T-cell (primary cell): ENCODE data around the gene FRMD3. TPM values are rescaled to one million over a fixed set of nuclear protein-coding genes. Genes with fewer than 3 reads are reported as not detected.

Source experiments
- ATAC-seq, 4 experiments: fragments of 200-7000 bp in 3 of 4; fragments of 150-1000 bp in 1 of 4; cut with Tn5 transposase; replicated peaks in 1 of 4; 1 replicate in 3 of 4; 2 replicates in 1 of 4; pipeline ENCODE4 v1.10.0; 2021; ENCODE audit warnings: moderate library complexity in 3 of 4, mild to moderate bottlenecking in 2 of 4, moderate number of reproducible peaks in 1 of 4
- CTCF ChIA-PET, 2 donors: fragments of 300-600 bp; sonication (Branson Sonifier 250); formaldehyde crosslinking; loops; one replicate each; lab custom pipeline; 2022; ENCODE audit warnings: antibody characterized with exemption in 2 of 2; lab: Charles Lee
- POLR2A ChIA-PET, 2 donors: fragments of 300-600 bp; sonication (Branson Sonifier 250); formaldehyde crosslinking; loops; one replicate each; lab custom pipeline; 2022; ENCODE audit warnings: antibody characterized with exemption in 2 of 2; lab: Charles Lee
- DNase-seq, 35 experiments: peaks; one replicate each; pipeline versions ENCODE4 v3.0.0 to v3.0.0-alpha.2; 2013 to 2023
- H3K27ac ChIP-seq: one replicate; pipeline ENCODE4 v1.5.1; 2013; ENCODE audit warnings: low read length
- H3K27me3 ChIP-seq, 2 experiments: replicated peaks in 1 of 2; 1 replicate in 1 of 2; 2 replicates in 1 of 2; pipeline versions ENCODE4 v1.6.1 to v1.7.0; 2013; ENCODE audit warnings: low read length in 1 of 2, mixed read lengths in 1 of 2; ENCODE audit not compliant: control insufficient read depth in 2 of 2, insufficient read depth in 2 of 2; ENCODE audit errors: extremely low read depth in 1 of 2
- H3K36me3 ChIP-seq, 2 donors: 1 replicate in 1 of 2; 2 replicates in 1 of 2; pipeline versions ENCODE4 v1.6.1 to v1.7.0; 2013; ENCODE audit warnings: low read length in 1 of 2; ENCODE audit not compliant: control insufficient read depth in 2 of 2, insufficient read depth in 1 of 2; ENCODE audit errors: extremely low read depth in 1 of 2
- H3K4me1 ChIP-seq, 2 experiments: 1 replicate in 1 of 2; 2 replicates in 1 of 2; pipeline versions ENCODE4 v1.6.1 to v1.7.0; 2013; ENCODE audit warnings: low read length in 2 of 2, mixed read lengths in 1 of 2; ENCODE audit not compliant: insufficient read depth in 2 of 2, control insufficient read depth in 1 of 2; ENCODE audit errors: extremely low read depth in 1 of 2
- H3K4me3 ChIP-seq, 2 donors: 1 replicate in 1 of 2; 2 replicates in 1 of 2; pipeline versions ENCODE4 v1.5.1 to v1.7.0; 2013; ENCODE audit warnings: mild to moderate bottlenecking in 2 of 2, low read length in 1 of 2, moderate library complexity in 1 of 2; ENCODE audit not compliant: control insufficient read depth in 1 of 2; ENCODE audit errors: extremely low read depth in 1 of 2
- H3K9me3 ChIP-seq: 2 replicates; pipeline ENCODE4 v1.7.0; 2013
- H3K27ac Mint-ChIP-seq, 2 donors: one replicate each; pipeline ENCODE4 v1.8.0; 2020 to 2021; ENCODE audit warnings: mild to moderate bottlenecking in 2 of 2, mixed read lengths in 2 of 2
- H3K27me3 Mint-ChIP-seq, 2 donors: one replicate each; pipeline ENCODE4 v1.8.0; 2021 to 2022; ENCODE audit warnings: mixed read lengths in 2 of 2
- H3K36me3 Mint-ChIP-seq: one replicate; pipeline ENCODE4 v1.8.0; 2021; ENCODE audit warnings: mixed read lengths
- H3K4me1 Mint-ChIP-seq, 3 donors: one replicate each; pipeline ENCODE4 v1.8.0; 2020 to 2022; ENCODE audit warnings: mixed read lengths in 3 of 3, mild to moderate bottlenecking in 1 of 3
- H3K4me3 Mint-ChIP-seq, 3 donors: one replicate each; pipeline ENCODE4 v1.8.0; 2020 to 2022; ENCODE audit warnings: mild to moderate bottlenecking in 3 of 3, mixed read lengths in 3 of 3, moderate library complexity in 3 of 3
- H3K9me3 Mint-ChIP-seq, 3 donors: one replicate each; pipeline ENCODE4 v1.8.0; 2020 to 2022; ENCODE audit warnings: mixed read lengths in 3 of 3
- WGBS: methylation state at CpG from one replicate; pipeline ENCODE4 v1.1.5; 2013; ENCODE audit warnings: missing lambda C conversion rate; ENCODE audit not compliant: insufficient coverage; 5-methylcytosine and 5-hydroxymethylcytosine counted together
- total RNA-seq, 35 experiments: library from RNA in 6 of 35; stranded (reverse) in 6 of 35; fragments of 120-200 nt in 1 of 35; gene quantifications; one replicate each; pipeline versions ENCODE4 v1.2.1 to v1.2.4 and lab custom pipeline; 2013 to 2026

Gene FRMD3
- total RNA-seq, 5 donors from 2014 or later (not counting 1 experiment from before 2014, with no cell fraction given), result 0.35 to 1.2 (median 0.55) TPM

DNA sequence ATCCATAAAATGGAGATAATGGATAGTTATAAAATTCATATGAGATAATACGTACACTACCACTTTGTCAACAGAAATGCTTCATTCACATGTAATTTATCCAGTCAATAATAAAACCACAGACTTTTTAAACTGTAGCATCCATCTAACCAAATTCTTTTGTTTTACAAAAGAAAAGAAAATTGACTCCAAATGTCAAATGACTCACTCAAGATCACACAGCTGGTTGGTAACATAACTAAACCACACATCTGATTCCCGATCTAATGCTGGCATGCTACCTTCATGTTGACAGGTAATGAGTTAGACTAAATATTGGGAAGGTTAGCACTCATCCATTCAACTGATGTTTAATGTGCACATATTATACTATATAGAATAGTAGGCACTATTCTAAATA lies 4.9 kb downstream of the FRMD3 start:
- ChIA-PET POLR2A (no interaction called here), CTCF (no interaction called here)
- H3K27ac Mint-ChIP-seq, result no peak overlapping the region
- no peak for DNase-seq
- H3K4me3 Mint-ChIP-seq, result no peak overlapping the region
- H3K27me3 Mint-ChIP-seq, result peaks cover 17 to 18% of the 10 kb centered on the region in 2 donors
- Histone ChIP-seq H3K9me3 (no peaks in the 10 kb centered on the region), H3K4me3 (no peak overlapping the region), H3K4me1 (no peaks in the 10 kb centered on the region), H3K27me3 (peaks cover 0 to 12% of the 10 kb centered on the region in 2 experiments), H3K27ac (no peak overlapping the region), H3K36me3 (no peaks in the 10 kb centered on the region)
- no CpG with 5 or more reads among the region's 2 CpGs for WGBS
- H3K9me3 Mint-ChIP-seq, result no peaks in the 10 kb centered on the region
- H3K4me1 Mint-ChIP-seq, result peaks cover 0 to 1% (median 0%) of the 10 kb centered on the region in 3 donors
- ATAC-seq, result no peak
- peaks cover 7% of the 10 kb centered on the region for H3K36me3 Mint-ChIP-seq

DNA sequence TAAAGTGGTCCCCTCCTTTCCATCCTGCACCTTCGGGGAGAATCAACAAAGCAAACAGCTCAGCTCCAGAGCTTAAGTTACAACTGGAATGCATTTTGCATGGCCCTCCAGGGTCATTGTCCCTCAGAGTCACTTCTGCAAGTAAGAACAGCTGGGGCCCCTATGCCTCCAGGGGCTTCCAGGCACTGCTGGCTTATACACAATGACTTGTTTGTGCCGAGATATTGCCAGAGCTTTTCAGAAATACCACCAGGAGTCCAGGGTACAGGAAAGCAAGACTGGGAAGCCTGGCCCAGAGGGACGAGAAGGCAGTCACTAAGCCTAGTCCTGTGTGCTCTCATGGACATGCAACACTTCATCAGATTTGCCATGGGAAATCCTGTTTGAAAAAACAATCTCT lies 11.3 kb downstream of the FRMD3 start:
- H3K27me3 ChIP-seq, result no peaks in the 10 kb centered on the region
- H3K4me3 ChIP-seq, result no peak overlapping the region
- DNase-seq (no peak), ATAC-seq (no peak)
- no peak overlapping the region for H3K27ac Mint-ChIP-seq
- no peaks in the 10 kb centered on the region for H3K27me3 Mint-ChIP-seq
- POLR2A ChIA-PET, result no interaction called here
- no peaks in the 10 kb centered on the region for H3K36me3 ChIP-seq
- H3K4me1 Mint-ChIP-seq, result no peaks in the 10 kb centered on the region
- H3K4me3 Mint-ChIP-seq, result no peak overlapping the region
- peaks cover 3% of the 10 kb centered on the region for H3K36me3 Mint-ChIP-seq
- H3K9me3 Mint-ChIP-seq, result no peaks in the 10 kb centered on the region
- H3K4me1 ChIP-seq, result no peaks in the 10 kb centered on the region
- 64% methylated on average over 3 of the region's 3 CpGs for whole genome bisulfite sequencing
- H3K9me3 ChIP-seq, result no peaks in the 10 kb centered on the region
- CTCF ChIA-PET, result no interaction called here
- no peak overlapping the region for H3K27ac ChIP-seq

DNA sequence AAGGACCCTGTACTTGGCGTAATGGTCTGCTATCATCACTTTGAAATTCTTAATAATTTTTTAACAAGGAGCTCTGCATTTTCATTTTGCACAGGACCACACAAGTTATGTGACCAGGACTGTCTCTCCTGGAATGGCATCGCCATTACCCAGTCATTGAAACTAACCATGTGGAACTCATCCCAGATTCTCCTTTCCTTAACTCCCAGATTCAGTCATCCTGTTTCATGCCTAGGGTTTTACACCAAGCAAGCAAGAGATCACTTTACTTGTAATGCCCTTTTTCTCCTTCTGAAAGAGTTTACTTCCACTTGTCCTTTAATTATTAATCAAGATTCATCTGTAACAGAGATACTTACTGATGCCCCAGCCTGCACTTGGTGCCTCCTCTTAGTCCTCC lies 12.0 kb downstream of the FRMD3 start:
- DNase-seq (no peak), ATAC-seq (no peak)
- POLR2A ChIA-PET, result no interaction called here
- H3K4me1 Mint-ChIP-seq, result no peaks in the 10 kb centered on the region
- H3K9me3 Mint-ChIP-seq, result no peaks in the 10 kb centered on the region
- Histone ChIP-seq H3K27me3 (no peaks in the 10 kb centered on the region), H3K27ac (no peak overlapping the region), H3K36me3 (no peaks in the 10 kb centered on the region), H3K4me1 (no peaks in the 10 kb centered on the region), H3K4me3 (no peak overlapping the region), H3K9me3 (no peaks in the 10 kb centered on the region)
- CTCF ChIA-PET, result no interaction called here
- no peaks in the 10 kb centered on the region for H3K27me3 Mint-ChIP-seq
- WGBS, result 73% methylated on average over 1 of the region's 2 CpGs
- H3K4me3 Mint-ChIP-seq, result no peak overlapping the region
- H3K27ac Mint-ChIP-seq, result no peak overlapping the region
- peaks cover 3% of the 10 kb centered on the region for H3K36me3 Mint-ChIP-seq

DNA sequence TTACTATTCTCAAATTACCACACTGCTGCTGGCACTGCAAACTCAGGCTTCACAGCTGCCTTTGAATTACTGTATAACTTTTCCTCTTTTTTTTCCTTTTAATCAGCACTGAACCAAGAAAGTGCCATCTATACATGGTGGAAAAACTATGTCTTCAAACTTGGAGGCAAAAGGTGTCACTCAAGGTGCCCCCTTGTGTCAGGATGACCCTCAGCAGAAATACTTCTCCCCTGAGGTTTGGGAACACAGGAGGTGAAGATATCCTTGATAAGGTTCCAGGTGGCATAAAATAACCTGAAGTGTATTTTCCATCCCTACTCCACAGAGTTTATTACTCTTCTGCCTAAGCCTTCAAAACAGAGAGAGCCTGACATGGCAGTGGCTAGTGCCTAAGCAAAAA lies 14.5 kb downstream of the FRMD3 start:
- CTCF ChIA-PET, result interaction anchor here in 1 of 2 donors (0.8 kb wide), 1 partner anchor 10 kb away, joined by 3 read pairs; no protein-coding TSS in a partner anchor

DNA sequence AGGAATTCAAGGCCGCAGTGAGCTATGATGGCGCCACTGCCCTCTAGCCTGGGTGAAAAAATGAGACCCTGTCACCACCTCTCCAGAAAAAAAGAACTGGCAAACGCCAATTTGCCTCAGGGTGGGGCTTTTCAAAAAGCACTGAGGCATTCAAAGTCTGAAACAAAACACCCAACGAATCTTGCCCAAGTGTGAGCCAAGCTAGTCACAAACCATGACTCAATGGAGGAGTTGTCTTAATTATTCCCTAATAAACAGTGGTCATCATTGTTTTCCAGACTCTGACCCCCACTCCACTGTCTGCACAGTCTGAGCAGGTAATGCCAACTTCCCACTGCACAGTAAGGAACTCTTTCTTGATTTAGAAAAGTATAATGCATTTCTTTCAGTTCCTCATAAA lies 16.8 kb downstream of the FRMD3 start:
- peaks cover 0 to 4% (median 0%) of the 10 kb centered on the region in 3 donors for H3K9me3 Mint-ChIP-seq
- peaks cover 0 to 5% of the 10 kb centered on the region in 2 donors for H3K27me3 Mint-ChIP-seq
- Histone ChIP-seq H3K4me3 (no peak overlapping the region), H3K9me3 (no peaks in the 10 kb centered on the region), H3K36me3 (no peaks in the 10 kb centered on the region), H3K27ac (no peak overlapping the region), H3K27me3 (no peaks in the 10 kb centered on the region), H3K4me1 (no peaks in the 10 kb centered on the region)
- H3K4me3 Mint-ChIP-seq, result no peak overlapping the region
- peaks cover 3% of the 10 kb centered on the region for H3K36me3 Mint-ChIP-seq
- no peak for ATAC-seq
- CTCF ChIA-PET, result no interaction called here
- POLR2A ChIA-PET, result no interaction called here
- H3K27ac Mint-ChIP-seq, result no peak overlapping the region
- no peak for DNase-seq
- WGBS, result 100% methylated on average over 2 of the region's 4 CpGs
- H3K4me1 Mint-ChIP-seq, result no peaks in the 10 kb centered on the region

More for the DNA sequence above, 14.5 kb downstream of the FRMD3 start:
- H3K27me3 Mint-ChIP-seq, result no peaks in the 10 kb centered on the region
- H3K4me1 Mint-ChIP-seq, result no peaks in the 10 kb centered on the region
- Histone ChIP-seq H3K27ac (no peak overlapping the region), H3K9me3 (no peaks in the 10 kb centered on the region), H3K27me3 (no peaks in the 10 kb centered on the region), H3K36me3 (no peaks in the 10 kb centered on the region), H3K4me3 (no peak overlapping the region), H3K4me1 (no peaks in the 10 kb centered on the region)
- ATAC-seq (no peak), DNase-seq (no peak)
- H3K4me3 Mint-ChIP-seq, result no peak overlapping the region
- POLR2A ChIA-PET, result no interaction called here
- H3K27ac Mint-ChIP-seq, result no peak overlapping the region
- H3K36me3 Mint-ChIP-seq, result peaks cover 3% of the 10 kb centered on the region
- peaks cover 0 to 4% (median 0%) of the 10 kb centered on the region in 3 donors for H3K9me3 Mint-ChIP-seq

DNA sequence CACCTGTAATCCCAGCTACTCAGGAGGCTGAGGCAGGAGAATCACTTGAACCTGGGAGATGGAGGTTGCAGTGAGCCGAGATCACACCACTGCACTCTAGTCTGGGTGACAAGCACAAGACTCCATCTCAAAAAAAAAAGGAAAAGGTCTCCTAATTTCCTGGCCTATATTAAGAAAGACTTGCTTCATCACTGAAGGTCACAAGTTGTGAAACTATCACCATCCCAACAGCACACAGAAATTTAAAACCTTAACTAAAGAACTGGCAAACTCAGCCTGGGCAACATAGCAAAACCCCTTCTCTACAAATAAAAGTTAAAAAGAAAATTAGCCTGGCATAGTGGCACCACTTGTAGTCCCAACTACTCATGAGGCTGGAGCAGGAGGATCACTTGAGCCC lies 17.2 kb downstream of the FRMD3 start:
- no peak for DNase-seq
- ATAC-seq, result no peak
- Mint-ChIP-seq H3K9me3 (peaks cover 0 to 4% (median 0%) of the 10 kb centered on the region in 3 donors), H3K27ac (no peak overlapping the region), H3K4me3 (no peak overlapping the region), H3K4me1 (no peaks in the 10 kb centered on the region), H3K36me3 (peaks cover 3% of the 10 kb centered on the region), H3K27me3 (peaks cover 0 to 5% of the 10 kb centered on the region in 2 donors)
- Histone ChIP-seq H3K36me3 (no peaks in the 10 kb centered on the region), H3K9me3 (no peaks in the 10 kb centered on the region), H3K27me3 (no peaks in the 10 kb centered on the region), H3K27ac (no peak overlapping the region), H3K4me1 (no peaks in the 10 kb centered on the region), H3K4me3 (no peak overlapping the region)
- CTCF ChIA-PET, result no interaction called here
- POLR2A ChIA-PET, result no interaction called here
- WGBS, result no CpG with 5 or more reads among the region's 1 CpG

DNA sequence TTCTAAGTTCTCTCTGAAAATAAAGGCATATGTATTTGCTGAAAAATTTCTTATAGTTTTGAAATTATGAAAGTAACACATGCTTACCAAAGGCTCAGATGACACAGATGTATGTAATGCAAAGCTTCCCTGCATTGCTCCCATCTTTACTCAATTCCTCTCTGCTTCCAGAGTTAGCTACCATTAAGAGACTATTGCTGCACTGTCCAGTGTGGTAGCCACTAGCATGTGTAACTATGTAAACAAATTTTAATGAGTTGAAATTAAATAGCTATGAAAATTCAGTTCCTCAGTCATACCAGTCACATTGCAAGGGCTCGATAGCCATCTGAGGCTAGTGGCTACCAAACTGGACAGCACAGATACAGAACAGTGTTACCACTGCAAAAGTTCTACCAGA lies 17.9 kb downstream of the FRMD3 start:
- H3K4me1 ChIP-seq, result no peaks in the 10 kb centered on the region
- no peak overlapping the region for H3K4me3 Mint-ChIP-seq
- ChIA-PET CTCF (interaction anchor here in 1 of 2 donors (0.6 kb wide), 1 partner anchor 76 kb away, joined by 4 read pairs; no protein-coding TSS in a partner anchor), POLR2A (no interaction called here)
- H3K27ac Mint-ChIP-seq, result no peak overlapping the region
- H3K4me1 Mint-ChIP-seq, result no peaks in the 10 kb centered on the region
- DNase-seq (no peak), ATAC-seq (no peak)
- 100% methylated on average over 1 of the region's 1 CpG for WGBS
- H3K4me3 ChIP-seq, result no peak overlapping the region
- peaks cover 3% of the 10 kb centered on the region for H3K36me3 Mint-ChIP-seq
- no peaks in the 10 kb centered on the region for H3K36me3 ChIP-seq
- H3K27me3 ChIP-seq, result no peaks in the 10 kb centered on the region
- no peaks in the 10 kb centered on the region for H3K9me3 ChIP-seq
- peaks cover 0 to 5% of the 10 kb centered on the region in 2 donors for H3K27me3 Mint-ChIP-seq
- peaks cover 0 to 4% (median 0%) of the 10 kb centered on the region in 3 donors for H3K9me3 Mint-ChIP-seq
- H3K27ac ChIP-seq, result no peak overlapping the region
